Heart right ventricle (tissue), 16 donors: Measurements from ENCODE around the gene PARP14. TPM values are rescaled to one million over a fixed set of nuclear protein-coding genes. Genes with fewer than 3 reads are reported as not detected.

Experiments used
- ATAC-seq, 8 donors: fragments of 200-7000 bp; cut with Tn5 transposase; one replicate each; pipeline ENCODE4 v1.9.1; 2020; ENCODE audit warnings: mild to moderate bottlenecking in 8 of 8, moderate library complexity in 8 of 8, moderate number of reproducible peaks in 1 of 8
- DNase-seq, 2 donors: peaks; one replicate each; pipeline ENCODE4 v3.0.0-alpha.2; 2020
- H3K27ac ChIP-seq, 10 donors: fragments of 200-600 bp; sonication (generic) in 2 of 10; one replicate each; pipeline versions ENCODE4 v1.5.0 to v1.8.0; 2020 to 2022; ENCODE audit warnings: mild to moderate bottlenecking in 3 of 10
- H3K27me3 ChIP-seq, 7 donors: fragments of 200-600 bp; one replicate each; pipeline ENCODE4 v1.8.0; 2021 to 2022; ENCODE audit warnings: mild to moderate bottlenecking in 2 of 7
- H3K36me3 ChIP-seq, 9 donors: fragments of 200-600 bp; sonication (generic) in 1 of 9; one replicate each; pipeline versions ENCODE4 v1.5.0 to v1.8.0; 2020 to 2022; ENCODE audit warnings: mild to moderate bottlenecking in 2 of 9
- H3K4me1 ChIP-seq, 9 donors: fragments of 200-600 bp; sonication (generic) in 1 of 9; one replicate each; pipeline versions ENCODE4 v1.5.0 to v1.8.0; 2020 to 2022; ENCODE audit warnings: mild to moderate bottlenecking in 4 of 9
- H3K4me3 ChIP-seq, 10 donors: fragments of 200-600 bp; sonication (generic) in 2 of 10; one replicate each; pipeline versions ENCODE4 v1.5.0 to v1.8.0; 2020 to 2022; ENCODE audit warnings: mild to moderate bottlenecking in 7 of 10, moderate library complexity in 2 of 10
- H3K9me3 ChIP-seq, 11 donors: fragments of 200-600 bp in 10 of 11; sonication (generic) in 2 of 11; one replicate each; pipeline versions ENCODE4 v1.5.0 to v1.8.0; 2013 to 2022; ENCODE audit warnings: mild to moderate bottlenecking in 2 of 11, control low read depth in 1 of 11, moderate library complexity in 1 of 11
- WGBS, 2 donors: extraction: QIAGEN DNeasy Blood & Tissue Kit; methylation state at CpG; one replicate each; pipeline ENCODE4 v1.1.7; 2013; ENCODE audit warnings: inconsistent platforms in 1 of 2; 5-methylcytosine and 5-hydroxymethylcytosine counted together
- intact Hi-C, 10 donors: fragments of 100-400 bp; cut with DNase I; formaldehyde crosslinking; loops; one replicate each; pipeline versions ENCODE4 v1.11.1 to v1.14.2; 2022
- polyA plus RNA-seq, 2 donors: library from polyadenylated mRNA; stranded (reverse); fragments of 200-250 nt; gene quantifications; one replicate each; pipeline ENCODE4 v1.2.3, GENCODE V29; 2013
- total RNA-seq, 10 donors: library from RNA; stranded (reverse); fragmentation: NEBNext Ultra II Directional in 3 of 10; extraction: Animal tissue kit (Norgen Biotek cat#: 25700) in 3 of 10; gene quantifications; one replicate each; pipeline versions ENCODE4 v1.2.1 to v1.2.4, GENCODE V29; 2021 to 2023
- TF ChIP-seq, protein P1 (sequence below), 9 donors: fragments of 200-600 bp; sonication (generic) in 2 of 9; IDR thresholded peaks; one replicate each; pipeline versions ENCODE4 v1.5.0 to v1.8.0; 2021 to 2022; ENCODE audit warnings: antibody characterized with exemption in 9 of 9, mild to moderate bottlenecking in 5 of 9, moderate library complexity in 1 of 9
- donor health status: Arrhythmogenic right ventricular cardiomyopathy.
- donor health status: ischemic (EF 13 %, LVEDD 7.1; RV severe dilation, severe dysfunction).
- donor health status: healthy with polysubstance abuse.
- donor health status: DM: no; HTN: yes; CAD: no.
- donor health status: DM: no; HTN: no; CAD: no.
- donor health status: ischemic (EF 25% LVEDD 6.9; RV normal size, moderate dysfunction).
- donor health status: ischemic (EF 25% LVEDD 5.7; RV mildly dilated, moderate dysfunction).
- donor health status: healthy.
- donor health status: DM: yes; HTN: yes; CAD: no.
- donor health status: Ischemic cardiomyopathy.
- donor health status: ischemic (EF 35%, LVEDD 5.7; RV mildly dilated, moderate dysfunction).
- donor health status: nonischemic (EF 11% LVEDD 7.7; RV severe dilation, severe dysfunction).
- donor health status: DM: yes; HTN: yes; CAD: no.
- donor health status: PGD.
- donor health status: ischemic (EF 29% LVEDD 5.4; RV normal size, mild dysfunction).
- donor health status: nonischemic (EF 23%, LVEDD 6.1; RV moderate dilation, normal function).

Gene PARP14
- total and polyA plus RNA-seq, 12 donors, result 4.1 to 81.9 (median 13.2) TPM

DNA sequence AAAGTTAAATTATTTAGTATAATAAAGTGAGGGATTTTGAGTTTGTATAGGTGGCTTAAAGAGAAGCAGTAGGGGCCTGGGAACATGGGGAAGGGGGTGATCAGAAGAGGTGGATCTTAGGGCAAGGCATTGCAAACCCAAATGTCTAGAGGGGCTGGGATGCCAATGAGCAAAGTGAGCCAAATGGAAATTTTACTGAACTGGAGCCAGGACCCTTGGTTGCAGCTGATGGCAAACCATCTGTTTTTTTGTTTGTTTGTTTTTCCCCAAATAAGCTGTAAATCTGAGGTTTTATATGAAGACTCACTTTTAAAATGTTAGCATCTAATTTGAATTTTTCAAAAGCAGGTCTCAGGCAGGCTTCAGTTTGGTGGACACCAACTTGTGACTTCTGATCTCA, 14.8 kb upstream of the PARP14 start:
- DNase-seq (no peak), ATAC-seq (no peak)
- TF ChIP-seq, protein P1, sequence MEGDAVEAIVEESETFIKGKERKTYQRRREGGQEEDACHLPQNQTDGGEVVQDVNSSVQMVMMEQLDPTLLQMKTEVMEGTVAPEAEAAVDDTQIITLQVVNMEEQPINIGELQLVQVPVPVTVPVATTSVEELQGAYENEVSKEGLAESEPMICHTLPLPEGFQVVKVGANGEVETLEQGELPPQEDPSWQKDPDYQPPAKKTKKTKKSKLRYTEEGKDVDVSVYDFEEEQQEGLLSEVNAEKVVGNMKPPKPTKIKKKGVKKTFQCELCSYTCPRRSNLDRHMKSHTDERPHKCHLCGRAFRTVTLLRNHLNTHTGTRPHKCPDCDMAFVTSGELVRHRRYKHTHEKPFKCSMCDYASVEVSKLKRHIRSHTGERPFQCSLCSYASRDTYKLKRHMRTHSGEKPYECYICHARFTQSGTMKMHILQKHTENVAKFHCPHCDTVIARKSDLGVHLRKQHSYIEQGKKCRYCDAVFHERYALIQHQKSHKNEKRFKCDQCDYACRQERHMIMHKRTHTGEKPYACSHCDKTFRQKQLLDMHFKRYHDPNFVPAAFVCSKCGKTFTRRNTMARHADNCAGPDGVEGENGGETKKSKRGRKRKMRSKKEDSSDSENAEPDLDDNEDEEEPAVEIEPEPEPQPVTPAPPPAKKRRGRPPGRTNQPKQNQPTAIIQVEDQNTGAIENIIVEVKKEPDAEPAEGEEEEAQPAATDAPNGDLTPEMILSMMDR (IDR thresholded peaks at IDR 0.05), result no peak
- Histone ChIP-seq H3K9me3 (peaks cover 0 to 2% (median 0%) of the 10 kb centered on the region in 11 donors), H3K4me3 (no peak overlapping the region), H3K36me3 (no peaks in the 10 kb centered on the region), H3K4me1 (no peaks in the 10 kb centered on the region), H3K27ac (no peak overlapping the region), H3K27me3 (peaks cover 0 to 5% (median 0%) of the 10 kb centered on the region in 7 donors)
- intact Hi-C loops, result no loop called here

DNA sequence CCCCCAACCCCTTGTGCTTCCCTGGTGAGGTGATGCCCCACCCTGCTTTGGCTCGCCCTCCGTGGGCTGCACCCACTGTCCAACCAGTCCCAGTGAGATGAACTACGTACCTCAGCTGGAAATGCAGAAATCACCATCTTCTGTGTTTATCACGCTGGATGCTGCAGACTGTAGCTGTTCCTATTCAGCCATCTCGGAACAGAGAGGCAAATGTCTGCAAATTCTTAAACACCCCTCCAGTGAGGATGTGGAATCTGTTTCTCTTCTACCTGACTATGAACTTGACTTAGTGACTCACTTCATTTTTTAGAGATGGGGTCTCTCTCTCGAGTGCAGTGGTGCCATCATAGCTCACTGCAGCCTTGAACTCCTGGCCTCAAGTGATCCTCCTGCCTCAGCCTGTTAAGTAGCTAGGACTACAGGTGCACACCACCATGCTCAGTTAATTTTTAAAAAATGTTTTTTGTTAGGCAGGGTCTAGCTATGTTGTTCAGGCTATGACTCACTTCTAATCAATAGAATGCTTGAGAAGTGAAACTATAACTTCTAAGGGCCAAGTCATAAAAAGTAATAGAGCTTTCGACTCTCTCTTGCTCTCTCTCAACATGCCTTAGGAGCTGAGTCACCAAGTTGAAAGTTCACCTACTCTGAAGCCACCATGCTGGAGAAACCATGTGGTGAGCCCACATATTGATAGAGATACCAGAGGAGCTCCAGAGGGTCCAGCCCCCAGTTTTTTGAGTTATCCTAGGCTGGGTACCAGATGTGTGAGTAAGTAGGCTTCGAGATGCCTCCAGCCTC, 11.5 kb upstream of the PARP14 start:
- DNase-seq (no peak), ATAC-seq (no peak)
- TF ChIP-seq, protein P1 (IDR thresholded peaks at IDR 0.05), result no peak
- intact Hi-C loops, result no loop called here
- H3K27me3 ChIP-seq, result no peaks in the 10 kb centered on the region
- H3K27ac ChIP-seq, result no peak overlapping the region
- H3K36me3 ChIP-seq, result no peaks in the 10 kb centered on the region
- H3K4me1 ChIP-seq, result no peaks in the 10 kb centered on the region
- WGBS, 2 donors, result 88 to 89% methylated on average over 8 of the region's 8 CpGs
- no peaks in the 10 kb centered on the region for H3K9me3 ChIP-seq
- no peak overlapping the region for H3K4me3 ChIP-seq

DNA sequence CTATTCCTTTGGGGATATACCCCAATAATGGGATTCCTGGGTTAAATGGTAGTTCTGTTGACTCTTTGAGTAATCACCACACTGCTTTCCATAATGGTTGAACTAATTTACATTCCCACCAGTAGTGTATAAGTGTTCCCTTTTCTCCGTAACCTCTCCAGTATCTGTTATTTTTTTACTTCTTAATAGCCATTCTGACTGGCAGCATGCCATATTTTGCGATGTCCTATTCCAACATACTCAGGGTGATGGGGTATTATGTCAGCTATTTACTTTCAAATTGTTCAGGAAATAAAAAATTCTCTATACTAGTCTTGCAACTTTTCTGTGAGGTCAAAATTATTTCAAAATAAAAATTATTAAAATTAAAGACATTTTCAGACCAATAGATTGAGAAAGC, 9.1 kb upstream of the PARP14 start:
- no peak overlapping the region for H3K27ac ChIP-seq
- H3K36me3 ChIP-seq, result no peaks in the 10 kb centered on the region
- 68 to 71% methylated on average over 2 of the region's 2 CpGs for WGBS, 2 donors
- peaks cover 0 to 6% (median 0%) of the 10 kb centered on the region in 11 donors for H3K9me3 ChIP-seq
- no peak for DNase-seq
- H3K27me3 ChIP-seq, result no peaks in the 10 kb centered on the region
- H3K4me1 ChIP-seq, result no peaks in the 10 kb centered on the region
- no peak overlapping the region for H3K4me3 ChIP-seq
- no peak for ATAC-seq
- TF ChIP-seq, protein P1 (IDR thresholded peaks at IDR 0.05), result no peak
- intact Hi-C loops, result loop anchor here in 4 of 10 donors (10.0 kb wide), 4 partner anchors 107 to 277 kb away; partner anchors contain the start of genes DTX3L (in 1 of the 4) and PARP9 (in 1 of the 4)

DNA sequence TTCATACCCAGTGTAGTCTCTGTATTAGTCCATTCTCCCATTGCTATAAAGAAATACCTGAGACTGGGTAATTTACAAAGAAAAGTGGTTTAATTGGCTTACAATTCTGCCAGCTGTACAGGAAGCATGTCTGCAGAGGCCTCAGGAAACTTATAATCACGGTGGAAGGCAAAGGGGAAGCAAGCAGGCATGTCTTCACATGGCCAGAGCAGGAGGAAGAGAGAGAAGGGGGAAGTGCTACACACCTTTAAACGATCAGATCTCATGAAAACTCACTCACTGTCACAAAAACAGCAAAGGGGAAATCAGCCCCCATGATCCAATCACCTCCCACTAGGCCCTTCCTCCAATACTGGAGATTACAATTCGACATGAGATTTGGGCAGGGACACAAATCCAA, 6.3 kb upstream of the PARP14 start:
- WGBS, 2 donors, result 54 to 68% methylated on average over 3 of the region's 3 CpGs
- H3K36me3 ChIP-seq, result no peaks in the 10 kb centered on the region
- H3K4me1 ChIP-seq, result peaks cover 0 to 14% (median 7%) of the 10 kb centered on the region in 9 donors
- ATAC-seq (no peak), DNase-seq (no peak)
- no peak overlapping the region for H3K27ac ChIP-seq
- TF ChIP-seq, protein P1 (IDR thresholded peaks at IDR 0.05), result no peak
- no peaks in the 10 kb centered on the region for H3K27me3 ChIP-seq
- intact Hi-C loops, result loop anchor here in 4 of 10 donors (10.0 kb wide), 4 partner anchors 110 to 280 kb away; partner anchors contain the start of genes DTX3L (in 1 of the 4) and PARP9 (in 1 of the 4)
- no peak overlapping the region for H3K4me3 ChIP-seq
- peaks cover 0 to 6% (median 0%) of the 10 kb centered on the region in 11 donors for H3K9me3 ChIP-seq
